GM23338 (cell line): ENCODE measurements around the gene CES1. TPM values are rescaled to one million over a fixed set of nuclear protein-coding genes. Genes with fewer than 3 reads are reported as not detected.

Experiments used
- ATAC-seq: fragments of 200-7000 bp; cut with Tn5 transposase; 3 replicates; pipeline ENCODE4 v1.9.1; 2020
- DNase-seq: peaks from one replicate; pipeline ENCODE4 v3.0.0-alpha.2; 2015; ENCODE audit warnings: low spot score
- H2AFZ ChIP-seq: fragments of 200-600 bp; sonication (generic); 2 replicates; pipeline ENCODE4 v1.8.0; 2016; ENCODE audit warnings: antibody characterized with exemption, mild to moderate bottlenecking, moderate library complexity
- H3F3A ChIP-seq: fragments of 200-600 bp; sonication (generic); replicated peaks from 2 replicates; pipeline ENCODE4 v1.8.0; 2017; ENCODE audit warnings: antibody characterized with exemption, mixed run types, low read depth
- H3K27ac ChIP-seq: fragments of 200-600 bp; sonication (generic); 2 replicates; pipeline ENCODE4 v1.6.1; 2016; ENCODE audit warnings: low read depth
- H3K27me3 ChIP-seq: fragments of 200-600 bp; sonication (generic); 2 replicates; pipeline ENCODE4 v1.8.0; 2016; ENCODE audit warnings: mild to moderate bottlenecking, mixed run types, moderate library complexity; ENCODE audit not compliant: insufficient read depth
- H3K36me3 ChIP-seq: fragments of 200-600 bp; sonication (generic); 2 replicates; pipeline ENCODE4 v1.8.0; 2016; ENCODE audit warnings: mild to moderate bottlenecking; ENCODE audit not compliant: insufficient read depth
- H3K4me1 ChIP-seq: fragments of 200-600 bp; sonication (generic); 2 replicates; pipeline ENCODE4 v1.8.0; 2016; ENCODE audit warnings: mild to moderate bottlenecking, moderate library complexity; ENCODE audit not compliant: insufficient read depth
- H3K4me2 ChIP-seq: fragments of 200-600 bp; sonication (generic); 2 replicates; pipeline ENCODE4 v1.7.1; 2017; ENCODE audit warnings: mixed run types
- H3K4me3 ChIP-seq: fragments of 200-600 bp; sonication (generic); 2 replicates; pipeline ENCODE4 v1.6.1; 2016; ENCODE audit warnings: mixed run types
- H3K79me2 ChIP-seq: fragments of 200-600 bp; sonication (generic); replicated peaks from 2 replicates; pipeline ENCODE4 v1.8.0; 2017; ENCODE audit warnings: mild to moderate bottlenecking; ENCODE audit not compliant: insufficient read depth
- H3K9me2 ChIP-seq: fragments of 200-600 bp; sonication (generic); 2 replicates; pipeline ENCODE4 v1.8.0; 2017; ENCODE audit not compliant: insufficient read depth
- H4K20me1 ChIP-seq: fragments of 200-600 bp; sonication (generic); replicated peaks from 2 replicates; pipeline ENCODE4 v1.8.0; 2017; ENCODE audit warnings: mild to moderate bottlenecking; ENCODE audit not compliant: insufficient read depth
- H3K27ac Mint-ChIP-seq: 2 replicates; pipeline ENCODE4 v1.8.0; 2020; ENCODE audit warnings: inconsistent platforms, mild to moderate bottlenecking, moderate library complexity, mixed read lengths
- H3K27me3 Mint-ChIP-seq: 3 replicates; pipeline ENCODE4 v1.8.0; 2022; ENCODE audit warnings: low read depth, mild to moderate bottlenecking, moderate library complexity, mixed read lengths, inconsistent platforms; ENCODE audit not compliant: insufficient read depth, poor library complexity
- H3K36me3 Mint-ChIP-seq: 3 replicates; pipeline ENCODE4 v1.8.0; 2021; ENCODE audit warnings: low read depth, mild to moderate bottlenecking, inconsistent platforms, moderate library complexity, mixed read lengths
- H3K4me1 Mint-ChIP-seq: 3 replicates; pipeline ENCODE4 v1.8.0; 2020; ENCODE audit warnings: mild to moderate bottlenecking, inconsistent platforms, mixed read lengths
- H3K4me3 Mint-ChIP-seq: 3 replicates; pipeline ENCODE4 v1.8.0; 2021; ENCODE audit warnings: moderate library complexity, mild to moderate bottlenecking, inconsistent platforms, mixed read lengths
- H3K9me3 Mint-ChIP-seq: 3 replicates; pipeline ENCODE4 v1.8.0; 2020; ENCODE audit warnings: moderate library complexity, mild to moderate bottlenecking, inconsistent platforms, mixed read lengths
- CREB1 ChIP-seq: fragments of 250-450 bp; sonication (Bioruptor Pico); IDR thresholded peaks from 2 replicates; pipeline ENCODE4 v1.5.0; 2020; ENCODE audit warnings: low read depth, mild to moderate bottlenecking, moderate library complexity
- CTCF ChIP-seq, 2 experiments: fragments of 200-600 bp in 1 of 2; sonication (generic) in 1 of 2; conservative IDR thresholded peaks; 2 replicates each; pipeline versions ENCODE4 v1.5.1 to v1.6.1; 2016 to 2017; ENCODE audit warnings: antibody characterized with exemption in 2 of 2, low read depth in 2 of 2, mild to moderate bottlenecking in 2 of 2, moderate library complexity in 1 of 2
- ETS1 ChIP-seq: IDR thresholded peaks from 2 replicates; pipeline ENCODE4 v1.6.1; 2016; ENCODE audit warnings: antibody characterized with exemption
- EZH2 ChIP-seq: fragments of 200-600 bp; sonication (generic); IDR thresholded peaks from one replicate; pipeline ENCODE4 v1.8.0; 2017; ENCODE audit warnings: antibody characterized with exemption, mild to moderate bottlenecking, low read depth; ENCODE audit not compliant: unreplicated experiment
- EZH2phosphoT487 ChIP-seq: fragments of 200-600 bp; sonication (generic); IDR thresholded peaks from one replicate; pipeline ENCODE4 v1.8.1; 2018; ENCODE audit warnings: antibody characterized with exemption; ENCODE audit not compliant: unreplicated experiment
- JUNB ChIP-seq: IDR thresholded peaks from one replicate; pipeline ENCODE4 v1.6.1; 2016; ENCODE audit warnings: antibody characterized with exemption; ENCODE audit not compliant: unreplicated experiment
- NANOG ChIP-seq: IDR thresholded peaks from 2 replicates; pipeline ENCODE4 v1.6.1; 2016; ENCODE audit warnings: antibody characterized with exemption, borderline replicate concordance
- POLR2AphosphoS5 ChIP-seq: IDR thresholded peaks from 2 replicates; pipeline ENCODE4 v1.6.1; 2016; ENCODE audit warnings: antibody characterized with exemption, low read depth
- REST ChIP-seq: IDR thresholded peaks from one replicate; pipeline ENCODE4 v1.6.1; 2018; ENCODE audit warnings: antibody characterized with exemption; ENCODE audit not compliant: unreplicated experiment
- STAT1 ChIP-seq: IDR thresholded peaks from one replicate; pipeline ENCODE4 v1.6.1; 2016; ENCODE audit warnings: antibody characterized with exemption; ENCODE audit not compliant: unreplicated experiment
- ZNF114 ChIP-seq: fragments of 250-450 bp; sonication (Bioruptor Pico); IDR thresholded peaks from 2 replicates; pipeline ENCODE4 v1.5.0; 2020; ENCODE audit warnings: mild to moderate bottlenecking, moderate library complexity
- ZNF331 ChIP-seq: fragments of 250-450 bp; sonication (Bioruptor Pico); IDR thresholded peaks from 2 replicates; pipeline ENCODE4 v1.5.0; 2020; ENCODE audit warnings: low read depth, mild to moderate bottlenecking, moderate library complexity
- ZNF462 ChIP-seq: fragments of 250-450 bp; sonication (Bioruptor Pico); IDR thresholded peaks from 2 replicates; pipeline ENCODE4 v1.5.0; 2020; ENCODE audit warnings: mild to moderate bottlenecking, moderate library complexity
- polyA plus RNA-seq: library from polyadenylated mRNA; unstranded; fragments of >200 nt; fragmentation: Nextera tagmentation; extraction: Ambion mirVana; gene quantifications from 2 replicates; pipeline ENCODE4 v1.2.1, GENCODE V29; 2016
- total RNA-seq: library from RNA; depleted of rRNA; stranded (reverse); fragments of >200 nt; shearing (Covaris generic); gene quantifications from 2 replicates; pipeline ENCODE4 v1.2.3, GENCODE V29; 2014

The CES1 gene
- total and polyA plus RNA-seq, 2 experiments from 2014 or later, result 1.5 TPM; not detected in 1

- TF ChIP-seq JUNB, result no peak
- no peak for TF ChIP-seq CREB1 (CRISPR knock-in tag)
- no peak for TF ChIP-seq EZH2
- no peak for TF ChIP-seq STAT1
- no peak for TF ChIP-seq CTCF (conservative IDR thresholded peaks at IDR 0.05; ENCODE audit: low read depth in 2 of 2)
- no peak for TF ChIP-seq ETS1
- TF ChIP-seq ZNF114 (CRISPR knock-in tag), result no peak
- TF ChIP-seq ZNF331 (CRISPR knock-in tag), result no peak
- no peak for TF ChIP-seq EZH2phosphoT487
- TF ChIP-seq REST, result no peak
- no peak for TF ChIP-seq ZNF462 (CRISPR knock-in tag)
- no peak for TF ChIP-seq POLR2AphosphoS5
- no peak for TF ChIP-seq NANOG
- Histone ChIP-seq H3K4me3 (no peak overlapping the region), H3K36me3 (no peaks in the 10 kb centered on the region), H3K27ac (no peak overlapping the region), H3K27me3 (no peaks in the 10 kb centered on the region), H2AFZ (no peak overlapping the region), H4K20me1 (no peaks in the 10 kb centered on the region), H3K79me2 (no peaks in the 10 kb centered on the region), H3K9me2 (no peaks in the 10 kb centered on the region; the same call in 1 of the 2 replicates), H3F3A (no peaks in the 10 kb centered on the region), H3K4me1 (no peaks in the 10 kb centered on the region), H3K4me2 (no peak overlapping the region)
- no peak for DNase-seq
- no peaks in the 10 kb centered on the region for H3K9me3 Mint-ChIP-seq
- ATAC-seq, result no peak
- no peaks in the 10 kb centered on the region; the same call in 2 of the 3 replicates for H3K4me1 Mint-ChIP-seq
- no peak overlapping the region for H3K4me3 Mint-ChIP-seq
- H3K36me3 Mint-ChIP-seq, result no peaks in the 10 kb centered on the region
- H3K27me3 Mint-ChIP-seq, result peaks cover 6% of the 10 kb centered on the region
- H3K27ac Mint-ChIP-seq, result no peak overlapping the region
Measured at GRCh38 chr16:55778757-55779156, 54.1 kb downstream of the CES1 start.
